ENCODE results near the gene TLX2. TPM values are rescaled to one million over a fixed set of nuclear protein-coding genes. Genes with fewer than 3 reads are reported as not detected.
A peak's percentile ranks its signal among the peaks of the same experiment; 100 is the strongest.

TLX2 gene
- total and polyA plus RNA-seq, 2 of the 13 experiments (the other 11 are each of a cell fraction or from before 2014, with no cell fraction given): 0.05 to 0.20 TPM

GRCh38 chr2:74502720-74503505 is 11.3 kb upstream of the TLX2 start (continued):
- peak; percentile 32; the same call in 1 of the 2 replicates for TF ChIP-seq HBP1 (CRISPR knock-in tag; IDR thresholded peaks at IDR 0.05; ENCODE audit: low read depth)
- TF ChIP-seq ZNF619 (CRISPR knock-in tag; IDR thresholded peaks at IDR 0.05): peak; percentile 15; the same call in 1 of the 2 replicates
- no peak for TF ChIP-seq FOXK2 (IDR thresholded peaks at IDR 0.05)
- no peak for TF ChIP-seq ZKSCAN1 (IDR thresholded peaks at IDR 0.05; ENCODE audit: low read length)
- peak; percentile 57 for TF ChIP-seq ZFY (CRISPR knock-in tag; IDR thresholded peaks at IDR 0.05)
- TF ChIP-seq KDM2A (CRISPR knock-in tag; IDR thresholded peaks at IDR 0.05; ENCODE audit: borderline replicate concordance, low read depth): peak; percentile 75
- TF ChIP-seq RFX1 (IDR thresholded peaks at IDR 0.05): no peak
- TF ChIP-seq ZNF230 (CRISPR knock-in tag; IDR thresholded peaks at IDR 0.05): no peak
- no peak for TF ChIP-seq EP300 (IDR thresholded peaks at IDR 0.05; ENCODE audit: low read depth in 2 of 2, low read length in 2 of 2)
- no peak for TF ChIP-seq EP300 (CRISPR knock-in tag; IDR thresholded peaks at IDR 0.05; ENCODE audit: borderline replicate concordance)
- peak; percentile 42; the same call in 1 of the 2 replicates for TF ChIP-seq HNRNPL (IDR thresholded peaks at IDR 0.05; ENCODE audit: low read depth, low read length)
- no peak for TF ChIP-seq ATF7 (IDR thresholded peaks at IDR 0.05)
- 0 out of 2 replicates have a peak, but pooled peaks have one; percentile 16 for TF ChIP-seq ATF7 (CRISPR knock-in tag; IDR thresholded peaks at IDR 0.05)
- peak; percentile 92 for TF ChIP-seq ZNF709 (CRISPR knock-in tag; IDR thresholded peaks at IDR 0.05)
- TF ChIP-seq IKZF4 (CRISPR knock-in tag; IDR thresholded peaks at IDR 0.05; ENCODE audit: borderline replicate concordance, low read depth, not compliant biosample characterization): peak; percentile 28
- TF ChIP-seq HINFP (CRISPR knock-in tag; IDR thresholded peaks at IDR 0.05; ENCODE audit: low read depth): no peak
- peak; percentile 89; the same call in 1 of the 2 replicates for TF ChIP-seq MTA1 (CRISPR knock-in tag; IDR thresholded peaks at IDR 0.05; ENCODE audit: borderline replicate concordance)
- TF ChIP-seq KDM4B (CRISPR knock-in tag; IDR thresholded peaks at IDR 0.05): no peak; the same call in 1 of the 2 replicates
- no peak; the same call in 1 of the 2 replicates for TF ChIP-seq ZBTB43 (CRISPR knock-in tag; conservative IDR thresholded peaks at IDR 0.05)
- no peak; the same call in 1 of the 2 replicates for TF ChIP-seq ZNF761 (CRISPR knock-in tag; conservative IDR thresholded peaks at IDR 0.05)
- peak; percentile 30; the same call in 1 of the 2 replicates for TF ChIP-seq TBX3 (IDR thresholded peaks at IDR 0.05; ENCODE audit: borderline replicate concordance)
- no peak for TF ChIP-seq KMT2B (CRISPR knock-in tag; IDR thresholded peaks at IDR 0.05)
- no peak for TF ChIP-seq ZNF530 (CRISPR knock-in tag; IDR thresholded peaks at IDR 0.05; ENCODE audit: low read depth)
- TF ChIP-seq RNF2 (conservative IDR thresholded peaks at IDR 0.05; ENCODE audit: low read depth): no peak
- TF ChIP-seq SOX6 (IDR thresholded peaks at IDR 0.05): no peak
- TF ChIP-seq SOX6 (CRISPR knock-in tag; IDR thresholded peaks at IDR 0.05): no peak; the same call in 1 of the 2 replicates
- TF ChIP-seq CCAR2 (optimal IDR thresholded peaks at IDR 0.05; ENCODE audit: low read depth, low read length): peak; percentile 32
- no peak; the same call in 1 of the 2 replicates for TF ChIP-seq CREBL2 (CRISPR knock-in tag; IDR thresholded peaks at IDR 0.05; ENCODE audit: borderline replicate concordance)

Data from HepG2 (cell line).